Endodermal cell (in vitro differentiated cells): ENCODE results near the gene LRMDA. TPM values are rescaled to one million over a fixed set of nuclear protein-coding genes. Genes with fewer than 3 reads are reported as not detected.

ENCODE experiments used
- DNase-seq: peaks from one replicate; pipeline ENCODE4 v3.0.0-alpha.2; 2017
- H3K27ac ChIP-seq: 2 replicates; pipeline ENCODE4 v1.5.1; 2013; ENCODE audit warnings: mild to moderate bottlenecking, low read depth, low read length, moderate library complexity
- H3K27me3 ChIP-seq: 2 replicates; pipeline ENCODE4 v1.6.1; 2013; ENCODE audit warnings: mild to moderate bottlenecking, low read length, moderate library complexity; ENCODE audit not compliant: insufficient read depth, control insufficient read depth, poor library complexity, severe bottlenecking
- H3K36me3 ChIP-seq: 2 replicates; pipeline ENCODE4 v1.7.0; 2013; ENCODE audit warnings: mild to moderate bottlenecking, low read length, moderate library complexity; ENCODE audit not compliant: control insufficient read depth, insufficient read depth
- H3K4me1 ChIP-seq: one replicate; pipeline ENCODE4 v1.7.0; 2013; ENCODE audit warnings: low read length; ENCODE audit not compliant: control insufficient read depth, insufficient read depth
- H3K4me3 ChIP-seq: 2 replicates; pipeline ENCODE4 v1.5.1; 2013; ENCODE audit warnings: mild to moderate bottlenecking, low read length, moderate library complexity
- H3K9ac ChIP-seq: 2 replicates; pipeline ENCODE4 v1.6.1; 2013; ENCODE audit warnings: mild to moderate bottlenecking, low read length, moderate library complexity; ENCODE audit not compliant: poor library complexity, severe bottlenecking; ENCODE audit errors: extremely low read depth
- H3K9me3 ChIP-seq: 2 replicates; pipeline ENCODE4 v1.6.1; 2013; ENCODE audit warnings: mild to moderate bottlenecking, low read length, moderate library complexity; ENCODE audit not compliant: control insufficient read depth
- H3K27ac Mint-ChIP-seq: 2 replicates; pipeline ENCODE4 v1.8.0; 2020; ENCODE audit warnings: mixed read lengths
- H3K27me3 Mint-ChIP-seq: 2 replicates; pipeline ENCODE4 v1.8.0; 2021; ENCODE audit warnings: mild to moderate bottlenecking, mixed read lengths; ENCODE audit not compliant: insufficient read depth
- H3K36me3 Mint-ChIP-seq: 2 replicates; pipeline ENCODE4 v1.8.0; 2020; ENCODE audit warnings: low read depth, mixed read lengths
- H3K4me1 Mint-ChIP-seq: 2 replicates; pipeline ENCODE4 v1.8.0; 2020; ENCODE audit warnings: mixed read lengths
- H3K4me3 Mint-ChIP-seq: 2 replicates; pipeline ENCODE4 v1.8.0; 2020; ENCODE audit warnings: mild to moderate bottlenecking, moderate library complexity, mixed read lengths
- H3K9me3 Mint-ChIP-seq: 2 replicates; pipeline ENCODE4 v1.8.0; 2020; ENCODE audit warnings: mild to moderate bottlenecking, mixed read lengths
- CTCF ChIP-seq: fragments of 200-600 bp; sonication (generic); conservative IDR thresholded peaks from 2 replicates; pipeline ENCODE4 v1.5.0; 2021; ENCODE audit warnings: antibody characterized with exemption, mild to moderate bottlenecking
- WGBS, 2 experiments: methylation state at CpG; one replicate each; pipeline versions ENCODE4 v1.1.5 to v1.1.7; 2013; ENCODE audit warnings: missing lambda C conversion rate in 2 of 2, mixed read lengths in 1 of 2; ENCODE audit not compliant: insufficient coverage in 1 of 2, insufficient read length in 1 of 2; 5-methylcytosine and 5-hydroxymethylcytosine counted together
- total RNA-seq, 2 donors: library from RNA; stranded (reverse); fragmentation: NEBNext Ultra II Directional in 1 of 2; extraction: Animal tissue kit (Norgen Biotek cat#: 25700) in 1 of 2; gene quantifications; 2 replicates in 1 of 2; 3 replicates in 1 of 2; pipeline ENCODE4 v1.2.1, GENCODE V29; 2021

Gene LRMDA
- total RNA-seq, 2 donors from 2014 or later: 1.7 to 5.1 TPM

DNA sequence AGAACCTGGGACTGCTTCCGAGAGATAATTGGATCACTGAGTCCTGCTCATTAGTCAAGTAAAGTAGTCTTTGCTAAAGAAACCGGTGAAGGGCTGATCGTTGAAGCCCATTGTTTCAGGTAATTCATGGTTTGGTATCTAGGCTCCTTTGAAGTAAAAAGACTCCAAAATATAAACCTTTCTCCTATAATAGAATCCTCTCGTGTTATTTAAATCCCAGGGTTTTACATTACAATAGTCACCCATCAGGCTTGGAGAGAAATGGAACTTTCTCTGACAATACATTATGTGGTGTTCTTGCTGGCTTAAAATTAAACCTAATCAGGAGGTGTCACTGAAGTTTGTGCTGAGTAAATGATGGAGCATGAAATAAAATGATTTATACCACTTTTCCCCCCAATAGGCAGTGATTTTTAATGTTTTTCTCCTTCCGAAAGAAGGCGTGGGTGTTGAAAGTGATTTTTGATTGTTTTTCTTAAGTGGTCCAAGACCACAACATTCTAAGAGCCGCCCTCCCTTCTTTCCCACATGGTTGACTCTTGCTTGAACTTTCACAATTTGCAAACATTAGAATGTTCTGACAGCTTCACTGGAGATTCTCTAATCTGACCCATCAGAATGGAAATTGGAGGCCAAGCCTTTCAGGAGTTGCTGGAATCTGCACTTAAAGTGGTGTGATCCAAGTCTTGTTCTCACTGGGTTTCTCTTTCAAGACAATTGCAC is 44.2 kb downstream of the LRMDA start:
- no peak for DNase-seq
- Mint-ChIP-seq H3K36me3 (no peaks in the 10 kb centered on the region), H3K27ac (no peak overlapping the region), H3K9me3 (peaks cover 4% of the 10 kb centered on the region), H3K4me1 (peaks cover 7% of the 10 kb centered on the region), H3K27me3 (peaks cover 23% of the 10 kb centered on the region), H3K4me3 (no peak overlapping the region)
- Histone ChIP-seq H3K36me3 (no peaks in the 10 kb centered on the region), H3K4me3 (no peak overlapping the region), H3K27ac (no peak overlapping the region), H3K9me3 (no peaks in the 10 kb centered on the region), H3K4me1 (no peaks in the 10 kb centered on the region), H3K27me3 (no peaks in the 10 kb centered on the region), H3K9ac (no peak overlapping the region)
- 46 to 62% methylated on average over 2 to 7 of the region's 7 CpGs for WGBS, 2 experiments
- no peak for TF ChIP-seq CTCF

- H3K4me1 ChIP-seq: no peaks in the 10 kb centered on the region
- no peak for TF ChIP-seq CTCF
- peaks cover 21% of the 10 kb centered on the region for H3K27me3 Mint-ChIP-seq
- no peak overlapping the region for H3K4me3 ChIP-seq
- no peaks in the 10 kb centered on the region for H3K36me3 Mint-ChIP-seq
- no peaks in the 10 kb centered on the region for H3K36me3 ChIP-seq
- no peak overlapping the region for H3K4me3 Mint-ChIP-seq
- H3K27ac ChIP-seq: no peak overlapping the region
- no peak overlapping the region for H3K9ac ChIP-seq
- DNase-seq: no peak
- no peak overlapping the region for H3K27ac Mint-ChIP-seq
- H3K9me3 Mint-ChIP-seq: peaks cover 4% of the 10 kb centered on the region
- peaks cover 7% of the 10 kb centered on the region for H3K4me1 Mint-ChIP-seq
- no peaks in the 10 kb centered on the region for H3K27me3 ChIP-seq
- H3K9me3 ChIP-seq: no peaks in the 10 kb centered on the region
These were observed 45.1 kb downstream of the LRMDA start for GRCh38 chr10:75476569-75476968.

DNA sequence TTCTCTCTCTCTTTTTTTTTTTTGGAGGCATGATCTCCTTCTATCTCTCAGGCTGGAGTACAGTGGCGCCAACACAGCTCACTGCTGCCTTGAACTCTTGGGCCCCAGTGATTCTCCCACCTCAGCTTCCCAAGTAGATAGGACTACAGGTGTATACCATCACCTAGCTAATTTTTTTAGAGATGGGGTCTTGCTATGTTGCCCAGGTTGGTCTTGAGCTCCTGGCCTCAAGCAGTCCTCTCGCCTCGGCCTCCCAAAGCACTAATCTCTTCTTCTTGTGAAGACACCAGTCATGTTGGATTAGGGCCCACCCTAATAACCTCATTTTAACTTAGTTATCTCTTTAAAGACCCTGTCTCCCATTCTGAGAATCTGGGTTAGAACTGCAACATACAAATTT is 45.6 kb downstream of the LRMDA start:
- Histone ChIP-seq H3K9ac (no peak overlapping the region), H3K9me3 (no peaks in the 10 kb centered on the region), H3K27ac (no peak overlapping the region), H3K4me3 (no peak overlapping the region), H3K27me3 (no peaks in the 10 kb centered on the region), H3K36me3 (no peaks in the 10 kb centered on the region), H3K4me1 (no peaks in the 10 kb centered on the region)
- Mint-ChIP-seq H3K9me3 (peaks cover 4% of the 10 kb centered on the region), H3K27me3 (peaks cover 17% of the 10 kb centered on the region), H3K36me3 (no peaks in the 10 kb centered on the region), H3K4me3 (no peak overlapping the region), H3K4me1 (peaks cover 7% of the 10 kb centered on the region), H3K27ac (no peak overlapping the region)
- 90 to 92% methylated on average over 2 to 3 of the region's 3 CpGs for WGBS, 2 experiments
- no peak for TF ChIP-seq CTCF
- DNase-seq: no peak
